HG03066 (cell line): Measurements from ENCODE around the gene KCNK3.

Experiments
- ATAC-seq: cut with Tn5 transposase; IDR thresholded peaks from one replicate; pipeline ENCODE4 v1.9.1; 2021; ENCODE audit warnings: low read depth; ENCODE audit not compliant: unreplicated experiment

KCNK3 gene

DNA sequence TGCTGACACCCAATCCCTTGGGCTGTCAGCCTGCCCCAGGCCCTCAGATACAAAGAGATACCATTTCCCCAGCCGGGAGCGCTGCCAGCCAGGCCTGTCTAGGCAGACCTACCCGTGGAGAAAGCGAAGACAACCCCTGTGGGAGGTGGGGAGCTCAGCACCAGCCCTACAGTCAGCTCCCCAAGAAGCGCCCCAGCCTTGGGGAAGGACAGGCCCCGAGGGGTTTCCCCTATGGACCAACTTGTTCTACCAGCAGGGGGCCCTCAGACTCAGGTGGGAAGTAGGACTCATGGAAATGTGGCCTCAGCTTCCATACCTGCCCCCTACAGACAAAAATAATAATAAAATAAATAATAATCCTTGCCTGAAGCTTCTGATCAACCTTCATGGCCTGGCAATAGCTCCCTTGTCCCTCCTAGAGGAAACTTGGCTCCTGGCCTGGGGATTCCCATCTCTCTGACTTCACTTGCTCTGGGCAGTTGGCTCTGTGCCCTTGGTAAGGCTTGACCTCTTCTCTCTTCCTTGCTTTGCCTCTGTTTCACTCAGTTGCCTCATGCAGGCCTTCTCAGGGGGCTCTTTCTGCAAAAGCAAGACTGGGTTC lies 78.6 kb downstream of the KCNK3 start:
- no peak for ATAC-seq

DNA sequence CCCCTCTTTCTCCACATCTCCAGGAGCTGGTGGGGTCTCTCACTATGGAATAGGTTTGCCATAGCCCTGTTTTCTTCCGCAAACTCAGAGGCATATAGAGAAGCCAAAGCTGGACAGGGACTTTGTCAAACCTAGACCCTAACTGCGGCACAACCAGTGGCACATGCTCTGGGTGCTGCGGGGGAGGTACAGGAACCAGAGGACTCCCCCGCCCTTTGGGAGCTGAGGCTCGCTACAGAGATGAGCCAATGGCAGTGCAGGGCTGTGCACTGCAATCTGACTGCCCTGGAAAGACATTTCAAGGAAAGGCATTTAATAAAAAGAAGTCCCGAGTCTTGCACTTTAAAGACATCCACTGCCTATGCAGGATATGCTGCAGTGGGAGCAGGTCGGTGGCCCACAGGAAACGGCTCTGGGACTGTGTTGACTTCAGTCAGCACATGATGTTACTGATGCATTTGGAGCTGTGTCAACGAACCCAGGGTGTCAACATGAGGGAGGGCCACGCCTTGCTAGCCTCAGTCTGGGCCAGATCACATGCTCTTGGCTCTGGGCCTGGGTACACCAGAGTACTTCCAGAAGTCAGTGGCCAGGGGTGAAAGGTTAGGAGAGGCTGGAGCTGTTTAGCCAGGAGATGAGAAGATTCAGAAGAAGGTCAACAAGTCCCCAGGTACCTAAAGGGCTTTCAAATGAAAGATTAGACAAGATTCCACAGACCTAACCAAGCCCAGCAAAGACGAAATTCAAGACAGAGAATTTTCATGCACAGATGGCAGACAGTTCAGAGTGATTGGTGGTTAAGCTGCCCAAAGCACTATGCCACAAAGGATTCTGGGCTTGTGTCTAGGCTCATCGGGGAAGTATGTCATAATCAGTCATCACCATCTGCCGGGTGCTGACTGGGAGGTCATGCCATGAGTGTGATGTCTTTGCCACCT lies 79.8 kb downstream of the KCNK3 start:
- no peak for ATAC-seq

DNA sequence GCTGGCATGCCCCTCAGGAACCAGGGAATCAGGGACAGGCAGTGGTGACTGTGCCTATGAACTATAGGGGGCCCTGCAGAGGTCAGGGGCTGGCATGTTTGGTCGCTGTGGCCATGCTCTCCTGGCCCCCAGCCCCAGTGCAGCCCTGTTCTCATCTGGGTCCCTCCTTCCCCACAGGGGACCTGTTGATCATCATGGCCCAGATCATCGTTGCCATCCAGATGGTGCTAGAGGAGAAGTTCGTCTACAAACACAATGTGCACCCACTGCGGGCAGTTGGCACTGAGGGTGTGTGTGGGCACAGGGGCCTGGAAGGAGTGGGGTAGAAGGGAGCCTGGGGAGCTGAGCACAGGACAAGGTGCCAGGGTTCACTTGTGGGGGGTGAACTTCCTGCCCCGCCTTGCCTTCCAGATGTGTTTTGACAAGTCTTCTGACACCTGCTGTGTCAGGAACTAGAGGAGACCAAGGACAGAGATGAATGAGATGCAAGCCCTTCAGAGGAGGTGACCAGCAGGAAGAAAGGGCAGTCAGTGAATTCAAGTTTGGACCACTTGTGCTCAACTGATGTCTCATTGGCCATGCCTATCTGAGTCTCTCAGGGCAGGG lies 83.8 kb downstream of the KCNK3 start:
- ATAC-seq, result no peak

DNA sequence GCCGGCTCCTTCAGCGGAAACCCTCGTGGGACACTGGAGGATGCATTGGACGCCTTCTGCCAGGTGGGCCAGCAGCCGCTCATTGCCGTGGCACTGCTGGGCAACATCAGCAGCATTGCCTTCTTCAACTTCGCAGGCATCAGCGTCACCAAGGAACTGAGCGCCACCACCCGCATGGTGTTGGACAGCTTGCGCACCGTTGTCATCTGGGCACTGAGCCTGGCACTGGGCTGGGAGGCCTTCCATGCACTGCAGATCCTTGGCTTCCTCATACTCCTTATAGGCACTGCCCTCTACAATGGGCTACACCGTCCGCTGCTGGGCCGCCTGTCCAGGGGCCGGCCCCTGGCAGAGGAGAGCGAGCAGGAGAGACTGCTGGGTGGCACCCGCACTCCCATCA lies 85.6 kb downstream of the KCNK3 start:
- ATAC-seq, result no peak

DNA sequence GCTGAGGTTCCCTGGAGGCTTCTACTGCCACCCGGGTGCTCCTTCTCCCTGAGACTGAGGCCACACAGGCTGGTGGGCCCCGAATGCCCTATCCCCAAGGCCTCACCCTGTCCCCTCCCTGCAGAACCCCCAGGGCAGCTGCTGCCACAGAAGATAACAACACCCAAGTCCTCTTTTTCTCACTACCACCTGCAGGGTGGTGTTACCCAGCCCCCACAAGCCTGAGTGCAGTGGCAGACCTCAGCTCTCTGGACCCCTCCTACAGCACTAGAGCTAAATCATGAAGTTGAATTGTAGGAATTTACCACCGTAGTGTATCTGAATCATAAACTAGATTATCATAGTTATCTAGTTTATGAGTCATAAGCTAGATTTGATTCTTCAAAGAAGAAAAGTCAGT lies 86.0 kb downstream of the KCNK3 start:
- ATAC-seq, result no peak

DNA sequence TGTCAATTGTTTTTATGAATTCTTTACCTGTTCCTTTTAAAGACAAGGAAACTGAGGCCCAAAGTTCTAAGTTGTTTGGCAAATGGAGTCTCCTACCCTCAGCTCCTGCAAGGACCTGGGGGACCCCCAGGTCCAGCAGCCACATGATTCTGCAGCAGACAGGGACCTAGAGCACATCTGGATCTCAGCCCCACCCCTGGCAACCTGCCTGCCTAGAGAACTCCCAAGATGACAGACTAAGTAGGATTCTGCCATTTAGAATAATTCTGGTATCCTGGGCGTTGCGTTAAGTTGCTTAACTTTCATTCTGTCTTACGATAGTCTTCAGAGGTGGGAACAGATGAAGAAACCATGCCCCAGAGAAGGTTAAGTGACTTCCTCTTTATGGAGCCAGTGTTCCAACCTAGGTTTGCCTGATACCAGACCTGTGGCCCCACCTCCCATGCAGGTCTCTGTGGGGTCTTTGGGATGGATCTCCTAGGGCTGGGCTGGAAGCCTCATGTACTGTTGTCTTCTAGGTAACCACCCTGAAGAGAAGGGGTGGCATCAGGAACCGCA lies 87.8 kb downstream of the KCNK3 start:
- ATAC-seq, result no peak
